Endothelial cell of umbilical vein (primary cell): ENCODE data around the gene FRMD4A. TPM values are rescaled to one million over a fixed set of nuclear protein-coding genes. Genes with fewer than 3 reads are reported as not detected.

Experiments
- BruUV-seq: library from RNA; stranded (reverse); fragments of 400-500 nt; replicated peaks from 2 replicates; lab custom pipeline; 2021; lab: Mats Ljungman, UMichigan
- CTCF ChIA-PET: fragments of 300-600, 350-600 bp; sonication (Branson Sonifier 250); formaldehyde crosslinking; loops from one replicate; lab custom pipeline; 2021; ENCODE audit warnings: antibody characterized with exemption, inconsistent platforms; lab: Charles Lee
- POLR2A ChIA-PET: fragments of 300-600, 350-600 bp; sonication (Branson Sonifier 250); formaldehyde crosslinking; loops from one replicate; lab custom pipeline; 2021; ENCODE audit warnings: antibody characterized with exemption, inconsistent platforms; lab: Charles Lee
- DNase-seq: peaks from one replicate; pipeline ENCODE4 v3.0.0-alpha.2; 2011; ENCODE audit warnings: low read depth, low spot score
- FAIRE-seq: peaks from 2 replicates; lab custom pipeline; 2011; peaks lifted over from hg19 to GRCh38; lab: Jason Lieb, UNC
- H2AFZ ChIP-seq: 2 replicates; pipeline ENCODE4 v1.6.0; 2012; ENCODE audit warnings: low read depth, low read length, control low read depth, inconsistent platforms
- H3K27ac ChIP-seq: 2 replicates; pipeline ENCODE4 v1.5.1; 2011; ENCODE audit warnings: low read depth, mild to moderate bottlenecking, control low read depth, low read length, moderate library complexity; ENCODE audit not compliant: insufficient read depth
- H3K27me3 ChIP-seq, 2 experiments: 2 replicates each; pipeline versions ENCODE4 v1.6.0 to v1.6.1; 2011; ENCODE audit warnings: low read length in 2 of 2, mixed read lengths in 1 of 2; ENCODE audit not compliant: control insufficient read depth in 2 of 2, insufficient read depth in 2 of 2
- H3K36me3 ChIP-seq, 2 experiments: 2 replicates in 1 of 2; 3 replicates in 1 of 2; pipeline ENCODE4 v1.5.1; 2011; ENCODE audit warnings: low read length in 2 of 2, mild to moderate bottlenecking in 1 of 2, moderate library complexity in 1 of 2; ENCODE audit not compliant: control insufficient read depth in 2 of 2, insufficient read depth in 2 of 2; ENCODE audit errors: extremely low read depth in 1 of 2
- H3K4me1 ChIP-seq: 3 replicates; pipeline ENCODE4 v1.5.1; 2011; ENCODE audit warnings: mild to moderate bottlenecking, low read length; ENCODE audit not compliant: control insufficient read depth, insufficient read depth; ENCODE audit errors: extremely low read depth
- H3K4me2 ChIP-seq: 2 replicates; pipeline ENCODE4 v1.6.1; 2011; ENCODE audit warnings: low read length, control low read depth, mixed read lengths; ENCODE audit not compliant: insufficient read depth
- H3K4me3 ChIP-seq, 3 experiments: fragments of 200-600 bp in 1 of 3; sonication (generic), shearing (Covaris generic) in 1 of 3; replicated peaks in 1 of 3; 2 replicates each; pipeline ENCODE4 v1.5.1; 2011 to 2016; ENCODE audit warnings: control low read depth in 3 of 3, low read length in 3 of 3, mild to moderate bottlenecking in 2 of 3, inconsistent platforms in 1 of 3, low read depth in 1 of 3, moderate library complexity in 1 of 3; ENCODE audit not compliant: insufficient read depth in 1 of 3
- H3K79me2 ChIP-seq: 2 replicates; pipeline ENCODE4 v1.6.0; 2012; ENCODE audit warnings: low read length, inconsistent platforms; ENCODE audit not compliant: control insufficient read depth, insufficient read depth
- H3K9ac ChIP-seq: replicated peaks from 2 replicates; pipeline ENCODE3; 2011; ENCODE audit warnings: low read length, control low read depth; ENCODE audit not compliant: insufficient read depth; ENCODE audit errors: extremely low read depth
- H3K9me1 ChIP-seq: replicated peaks from 3 replicates; pipeline ENCODE4 v1.6.0; 2011; ENCODE audit warnings: mild to moderate bottlenecking, low read length; ENCODE audit not compliant: control insufficient read depth, insufficient read depth; ENCODE audit errors: extremely low read depth
- H3K9me3 ChIP-seq: replicated peaks from 2 replicates; pipeline ENCODE4 v1.5.1; 2012; ENCODE audit warnings: low read length, inconsistent platforms; ENCODE audit not compliant: control insufficient read depth, insufficient read depth
- H4K20me1 ChIP-seq: replicated peaks from 2 replicates; pipeline ENCODE3; 2011; ENCODE audit warnings: mild to moderate bottlenecking, low read length; ENCODE audit not compliant: control insufficient read depth, insufficient read depth; ENCODE audit errors: extremely low read depth
- EZH2 ChIP-seq: IDR thresholded peaks from 2 replicates; pipeline ENCODE4 v1.6.1; 2012; ENCODE audit warnings: borderline replicate concordance, low read depth, mild to moderate bottlenecking, moderate library complexity, low read length, inconsistent platforms; ENCODE audit not compliant: severe bottlenecking
- FOS ChIP-seq: IDR thresholded peaks from 2 replicates; pipeline ENCODE4 v1.6.1; 2011; ENCODE audit warnings: mild to moderate bottlenecking, low read length, moderate library complexity, borderline replicate concordance; ENCODE audit not compliant: insufficient read depth
- GATA2 ChIP-seq: IDR thresholded peaks from 2 replicates; pipeline ENCODE4 v1.7.0; 2011; ENCODE audit warnings: low read depth, mild to moderate bottlenecking, moderate library complexity, mixed read lengths, low read length; ENCODE audit not compliant: insufficient read length, insufficient read depth
- JUN ChIP-seq: IDR thresholded peaks from 2 replicates; pipeline ENCODE4 v1.6.1; 2011; ENCODE audit warnings: borderline replicate concordance, low read depth; ENCODE audit not compliant: insufficient read length, insufficient read depth
- MYC ChIP-seq: IDR thresholded peaks from one replicate; pipeline ENCODE4 v1.6.1; 2011; ENCODE audit warnings: mild to moderate bottlenecking, low read depth, low read length
- POLR2A ChIP-seq: IDR thresholded peaks from 2 replicates; pipeline ENCODE4 v1.6.1; 2012; ENCODE audit warnings: low read depth, mild to moderate bottlenecking, control low read depth, low read length
- POLR2AphosphoS5 ChIP-seq: IDR thresholded peaks from 2 replicates; pipeline ENCODE4 v1.6.1; 2012; ENCODE audit warnings: low read depth, mild to moderate bottlenecking, control low read depth, low read length, moderate library complexity; ENCODE audit not compliant: insufficient read depth
- dilution Hi-C: fragments of 300-500 bp; cut with MboI; formaldehyde crosslinking; loops from one replicate; pipeline ENCODE4 v1.15.0; 2019; ENCODE audit warnings: low sequenced_read_pairs; ENCODE audit not compliant: extremely low pct_ligation_motif_present
- intact Hi-C: fragments of 100-400 bp; cut with micrococcal nuclease; formaldehyde crosslinking; loops from one replicate; pipeline ENCODE4 v1.10.0; 2022
- polyA plus RNA-seq, 4 experiments: library from polyadenylated mRNA; depleted of rRNA in 3 of 4; stranded (reverse) in 3 of 4; unstranded in 1 of 4; fragments of >200 nt; gene quantifications; 2 replicates each; pipeline versions ENCODE4 v1.2.1 to v1.2.3, GENCODE V29; 2011 to 2012; ENCODE audit warnings: missing spikeins in 1 of 4
- total RNA-seq: library from RNA; stranded (reverse); gene quantifications from 2 replicates; pipeline ENCODE4 v1.2.3, GENCODE V29; 2021
- TF ChIP-seq, protein P1 (sequence below): IDR thresholded peaks from 2 replicates; pipeline ENCODE4 v1.6.1; 2011; ENCODE audit not compliant: insufficient read depth, insufficient read length
- TF ChIP-seq, protein P2 (sequence below), 2 donors: IDR thresholded peaks; 1 replicate in 1 of 2; 2 replicates in 1 of 2; pipeline ENCODE4 v1.5.1; 2011; ENCODE audit warnings: low read length in 2 of 2, mild to moderate bottlenecking in 2 of 2, moderate library complexity in 2 of 2, control low read depth in 1 of 2, inconsistent platforms in 1 of 2, low read depth in 1 of 2; ENCODE audit not compliant: insufficient read depth in 1 of 2; ENCODE audit errors: extremely low read depth in 1 of 2

FRMD4A gene
- total and polyA plus RNA-seq, 2 donors (not counting 3 experiments of a cell fraction or from before 2014, with no cell fraction given), result 123 to 148 TPM

DNA sequence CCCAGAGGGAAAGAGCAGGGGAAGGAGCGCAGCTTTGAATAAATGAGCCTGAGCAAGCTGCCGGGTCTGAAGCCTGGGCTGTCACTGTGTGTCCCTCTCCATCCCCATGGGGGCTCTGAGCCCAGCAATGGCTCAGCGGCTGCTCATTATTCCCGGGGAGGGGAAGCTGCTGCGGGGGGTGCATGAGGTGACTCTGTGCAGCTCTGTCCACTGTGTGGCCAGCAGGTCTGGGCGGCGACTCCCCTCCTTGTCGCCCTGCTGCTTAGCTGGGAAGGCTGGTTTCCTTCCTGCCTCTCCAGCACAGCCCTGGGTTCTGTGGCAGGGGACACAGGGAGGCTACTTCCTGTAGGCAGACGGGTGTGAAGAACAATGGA, 509.8 kb downstream of the FRMD4A start:
- no peak overlapping the region for H2AFZ ChIP-seq
- BruUV-seq, result no TSS peak
- peaks cover 96% of the 10 kb centered on the region for H3K79me2 ChIP-seq
- no peaks in the 10 kb centered on the region for H3K9me1 ChIP-seq
- dilution Hi-C loops, result no loop called here
- peaks cover 3% of the 10 kb centered on the region for H4K20me1 ChIP-seq
- intact Hi-C loops, result loop anchor here (1.0 kb wide), 1 partner anchor 10 kb away; no protein-coding TSS in a partner anchor
- peak overlapping the region; percentile 22 for H3K27ac ChIP-seq
- ChIA-PET POLR2A (no interaction called here), CTCF (no interaction called here)
- peaks cover 0 to 2% of the 10 kb centered on the region in 2 experiments for H3K36me3 ChIP-seq
- DNase-seq (no peak), FAIRE-seq (peak; percentile 64)
- H3K4me2 ChIP-seq, result no peak overlapping the region
- no peak overlapping the region for H3K4me3 ChIP-seq
- no peaks in the 10 kb centered on the region for H3K27me3 ChIP-seq
- H3K9ac ChIP-seq, result no peak overlapping the region
- H3K4me1 ChIP-seq, result peaks cover 27% of the 10 kb centered on the region
- TF ChIP-seq POLR2AphosphoS5 (peak; percentile 34), MYC (no peak)
- H3K9me3 ChIP-seq, result no peaks in the 10 kb centered on the region

- ChIA-PET POLR2A (interaction anchor here (0.7 kb wide), 1 partner anchor 58 kb away, joined by 3 read pairs; no protein-coding TSS in a partner anchor), CTCF (interaction anchor here (1.0 kb wide), 1 partner anchor 94 kb away, joined by 3 read pairs; no protein-coding TSS in a partner anchor)
- dilution Hi-C loops, result no loop called here
- no TSS peak for BruUV-seq
- Histone ChIP-seq H3K9ac (no peak overlapping the region), H3K9me3 (no peaks in the 10 kb centered on the region), H3K4me2 (no peak overlapping the region), H3K27me3 (no peaks in the 10 kb centered on the region), H3K9me1 (no peaks in the 10 kb centered on the region), H3K4me1 (peaks cover 34% of the 10 kb centered on the region), H3K36me3 (peaks cover 0 to 2% of the 10 kb centered on the region in 2 experiments), H3K27ac (peak overlapping the region; percentile 29), H3K4me3 (no peak overlapping the region), H3K79me2 (peaks cover 94% of the 10 kb centered on the region), H2AFZ (no peak overlapping the region), H4K20me1 (peaks cover 3% of the 10 kb centered on the region)
- intact Hi-C loops, result no loop called here
- TF ChIP-seq MYC (no peak), FOS (no peak), JUN (no peak), EZH2 (no peak), POLR2A (no peak), POLR2AphosphoS5 (no peak), GATA2 (no peak)
- TF ChIP-seq, protein P1, sequence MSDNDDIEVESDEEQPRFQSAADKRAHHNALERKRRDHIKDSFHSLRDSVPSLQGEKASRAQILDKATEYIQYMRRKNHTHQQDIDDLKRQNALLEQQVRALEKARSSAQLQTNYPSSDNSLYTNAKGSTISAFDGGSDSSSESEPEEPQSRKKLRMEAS, result no peak
- TF ChIP-seq, protein P2, sequence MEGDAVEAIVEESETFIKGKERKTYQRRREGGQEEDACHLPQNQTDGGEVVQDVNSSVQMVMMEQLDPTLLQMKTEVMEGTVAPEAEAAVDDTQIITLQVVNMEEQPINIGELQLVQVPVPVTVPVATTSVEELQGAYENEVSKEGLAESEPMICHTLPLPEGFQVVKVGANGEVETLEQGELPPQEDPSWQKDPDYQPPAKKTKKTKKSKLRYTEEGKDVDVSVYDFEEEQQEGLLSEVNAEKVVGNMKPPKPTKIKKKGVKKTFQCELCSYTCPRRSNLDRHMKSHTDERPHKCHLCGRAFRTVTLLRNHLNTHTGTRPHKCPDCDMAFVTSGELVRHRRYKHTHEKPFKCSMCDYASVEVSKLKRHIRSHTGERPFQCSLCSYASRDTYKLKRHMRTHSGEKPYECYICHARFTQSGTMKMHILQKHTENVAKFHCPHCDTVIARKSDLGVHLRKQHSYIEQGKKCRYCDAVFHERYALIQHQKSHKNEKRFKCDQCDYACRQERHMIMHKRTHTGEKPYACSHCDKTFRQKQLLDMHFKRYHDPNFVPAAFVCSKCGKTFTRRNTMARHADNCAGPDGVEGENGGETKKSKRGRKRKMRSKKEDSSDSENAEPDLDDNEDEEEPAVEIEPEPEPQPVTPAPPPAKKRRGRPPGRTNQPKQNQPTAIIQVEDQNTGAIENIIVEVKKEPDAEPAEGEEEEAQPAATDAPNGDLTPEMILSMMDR (IDR thresholded peaks at IDR 0.05; ENCODE audit: extremely low read depth in 1 of 2, insufficient read depth in 1 of 2, low read depth in 1 of 2, low read length in 2 of 2), result no peak
- no peak for DNase-seq
- no peak for FAIRE-seq
Observed at GRCh38 chr10:13820119-13820963, 510.4 kb downstream of the FRMD4A start.
